ENCODE data around the gene ZDBF2.

DNA sequence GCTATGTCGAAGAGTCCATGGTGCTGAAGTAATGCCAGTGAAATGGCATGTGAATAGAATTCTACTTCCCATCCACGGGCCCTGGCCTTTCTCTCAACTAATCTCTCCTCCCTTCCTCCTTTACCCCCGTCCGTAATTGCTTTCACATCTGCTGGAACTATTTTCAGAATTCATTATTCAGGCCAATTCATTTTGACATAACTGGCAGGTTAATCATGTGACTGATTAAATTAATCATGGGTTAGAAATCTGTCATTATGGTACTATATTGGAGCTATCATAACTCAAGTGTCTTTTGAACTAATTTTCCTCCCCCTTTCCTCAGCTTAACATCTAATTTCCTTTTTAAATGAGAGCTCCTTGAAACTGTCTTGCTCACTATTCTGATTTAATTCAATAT lies 66.9 kb downstream of the ZDBF2 start:
- TF ChIP-seq CTCF (IDR thresholded peaks at IDR 0.05) = no peak
- TF ChIP-seq POLR2AphosphoS5 (IDR thresholded peaks at IDR 0.05) = no peak
- no peak for TF ChIP-seq POLR2A (IDR thresholded peaks at IDR 0.05)
- TF ChIP-seq EP300 (IDR thresholded peaks at IDR 0.05) = no peak

Measured in upper lobe of left lung (tissue), 4 donors.